IMR-90 (cell line): ENCODE measurements around the gene SLC4A1. TPM values are rescaled to one million over a fixed set of nuclear protein-coding genes. Genes with fewer than 3 reads are reported as not detected.

ENCODE experiments used
- ATAC-seq: fragments of 200-7000 bp; cut with Tn5 transposase; 2 replicates; pipeline ENCODE4 v1.9.1; 2020; ENCODE audit warnings: low read depth, mild to moderate bottlenecking, moderate library complexity
- BruUV-seq: library from RNA; stranded (reverse); fragments of 400-500 nt; replicated peaks from 2 replicates; lab custom pipeline; 2021; lab: Mats Ljungman, UMichigan
- CTCF ChIA-PET: fragments of 300-600 bp; formaldehyde crosslinking; extraction: SDS; loops from one replicate; lab custom pipeline; 2021; ENCODE audit warnings: antibody characterized with exemption; lab: Yijun Ruan, JAX
- POLR2A ChIA-PET: fragments of 300-600 bp; sonication (Branson Sonifier 250); formaldehyde crosslinking; loops from one replicate; lab custom pipeline; 2022; ENCODE audit warnings: antibody characterized with exemption; ENCODE audit not compliant: unreplicated experiment; lab: Charles Lee
- DNase-seq: peaks from one replicate; pipeline ENCODE4 v3.0.0; 2013
- H2AFZ ChIP-seq: replicated peaks from 2 replicates; pipeline ENCODE3; 2013; ENCODE audit warnings: low read length, mild to moderate bottlenecking; ENCODE audit not compliant: poor library complexity
- H2AK5ac ChIP-seq: 2 replicates; pipeline ENCODE4 v1.6.1; 2013; ENCODE audit warnings: low read depth, low read length, inconsistent platforms
- H2AK9ac ChIP-seq: replicated peaks from 2 replicates; pipeline ENCODE3; 2013; ENCODE audit warnings: mild to moderate bottlenecking, low read depth, low read length, moderate library complexity; ENCODE audit not compliant: poor library complexity
- H2BK120ac ChIP-seq: 2 replicates; pipeline ENCODE4 v1.6.1; 2013; ENCODE audit warnings: low read depth, low read length, inconsistent platforms
- H2BK15ac ChIP-seq: 3 replicates; pipeline ENCODE4 v1.6.1; 2013; ENCODE audit warnings: low read depth, low read length, inconsistent platforms
- H2BK20ac ChIP-seq: 2 replicates; pipeline ENCODE4 v1.6.1; 2013; ENCODE audit warnings: low read depth, mild to moderate bottlenecking, inconsistent platforms, low read length, moderate library complexity
- H2BK5ac ChIP-seq: 2 replicates; pipeline ENCODE4 v1.6.1; 2013; ENCODE audit warnings: mild to moderate bottlenecking, low read depth, low read length, inconsistent platforms; ENCODE audit not compliant: poor library complexity, severe bottlenecking
- H3K14ac ChIP-seq: replicated peaks from 2 replicates; pipeline ENCODE4 v1.6.1; 2013; ENCODE audit warnings: low read depth, low read length, inconsistent platforms
- H3K18ac ChIP-seq: 2 replicates; pipeline ENCODE4 v1.6.1; 2013; ENCODE audit warnings: low read depth, low read length, control low read depth
- H3K23ac ChIP-seq: 2 replicates; pipeline ENCODE4 v1.6.1; 2013; ENCODE audit warnings: low read depth, low read length, inconsistent platforms
- H3K27ac ChIP-seq: 2 replicates; pipeline ENCODE4 v1.5.1; 2013; ENCODE audit warnings: mild to moderate bottlenecking, control low read depth, low read length; ENCODE audit not compliant: insufficient read depth
- H3K27me3 ChIP-seq: 2 replicates; pipeline ENCODE4 v1.6.1; 2013; ENCODE audit warnings: low read length; ENCODE audit not compliant: control insufficient read depth, insufficient read depth
- H3K36me3 ChIP-seq: 2 replicates; pipeline ENCODE4 v1.6.1; 2013; ENCODE audit warnings: low read length, mixed read lengths; ENCODE audit not compliant: control insufficient read depth, insufficient read depth
- H3K4ac ChIP-seq: 2 replicates; pipeline ENCODE4 v1.6.1; 2013; ENCODE audit warnings: low read depth, low read length, inconsistent platforms
- H3K4me1 ChIP-seq: 2 replicates; pipeline ENCODE4 v1.6.1; 2013; ENCODE audit warnings: low read length, mixed read lengths; ENCODE audit not compliant: control insufficient read depth, insufficient read depth
- H3K4me2 ChIP-seq: 2 replicates; pipeline ENCODE4 v1.6.1; 2013; ENCODE audit warnings: low read depth, mild to moderate bottlenecking, control low read depth, low read length, moderate library complexity
- H3K4me3 ChIP-seq: 2 replicates; pipeline ENCODE4 v1.5.1; 2013; ENCODE audit warnings: low read depth, mild to moderate bottlenecking, control low read depth, low read length, moderate library complexity; ENCODE audit not compliant: insufficient read depth
- H3K56ac ChIP-seq: 2 replicates; pipeline ENCODE4 v1.6.1; 2013; ENCODE audit warnings: low read length, inconsistent platforms; ENCODE audit not compliant: insufficient read depth; ENCODE audit errors: extremely low read depth
- H3K79me1 ChIP-seq, 2 experiments: 2 replicates each; pipeline ENCODE4 v1.6.1; 2013; ENCODE audit warnings: low read length in 2 of 2, inconsistent platforms in 1 of 2, low read depth in 1 of 2
- H3K9ac ChIP-seq: 2 replicates; pipeline ENCODE4 v1.6.1; 2013; ENCODE audit warnings: low read depth, low read length, control low read depth
- H3K9me1 ChIP-seq: 2 replicates; pipeline ENCODE4 v1.6.1; 2013; ENCODE audit warnings: low read length, inconsistent platforms; ENCODE audit not compliant: insufficient read depth
- H3K9me3 ChIP-seq: 2 replicates; pipeline ENCODE4 v1.6.1; 2013; ENCODE audit warnings: low read length; ENCODE audit not compliant: control insufficient read depth, insufficient read depth
- H4K20me1 ChIP-seq: 2 replicates; pipeline ENCODE4 v1.6.1; 2013; ENCODE audit warnings: low read length, inconsistent platforms; ENCODE audit not compliant: insufficient read depth
- H4K5ac ChIP-seq: 2 replicates; pipeline ENCODE4 v1.6.1; 2013; ENCODE audit warnings: mild to moderate bottlenecking, low read depth, low read length, control low read depth
- H4K8ac ChIP-seq, 2 experiments: 2 replicates each; pipeline ENCODE4 v1.6.1; 2013; ENCODE audit warnings: low read depth in 2 of 2, low read length in 2 of 2, control low read depth in 1 of 2, inconsistent platforms in 1 of 2
- H4K91ac ChIP-seq: 2 replicates; pipeline ENCODE4 v1.6.1; 2013; ENCODE audit warnings: low read depth, low read length, inconsistent platforms; ENCODE audit not compliant: insufficient read depth
- BHLHE40 ChIP-seq: fragments of 150-350 bp; IDR thresholded peaks from 2 replicates; pipeline ENCODE4 v1.6.1; 2016; ENCODE audit warnings: mild to moderate bottlenecking, low read depth, low read length
- CEBPB ChIP-seq: IDR thresholded peaks from 2 replicates; pipeline ENCODE4 v1.6.1; 2012; ENCODE audit warnings: low read depth, low read length, improper control_type of control experiment
- CHD1 ChIP-seq: IDR thresholded peaks from 2 replicates; pipeline ENCODE4 v1.6.1; 2012; ENCODE audit warnings: low read depth, low read length, improper control_type of control experiment
- MAFK ChIP-seq: IDR thresholded peaks from 2 replicates; pipeline ENCODE4 v1.6.1; 2012; ENCODE audit warnings: low read depth, low read length, improper control_type of control experiment
- POLR2A ChIP-seq: IDR thresholded peaks from 2 replicates; pipeline ENCODE4 v1.6.1; 2012; ENCODE audit warnings: mild to moderate bottlenecking, low read depth, low read length
- RAD21 ChIP-seq: IDR thresholded peaks from 2 replicates; pipeline ENCODE4 v1.6.1; 2012; ENCODE audit warnings: low read length, improper control_type of control experiment
- RCOR1 ChIP-seq: IDR thresholded peaks from 2 replicates; pipeline ENCODE4 v1.6.1; 2012; ENCODE audit warnings: mild to moderate bottlenecking, low read length, improper control_type of control experiment; ENCODE audit not compliant: insufficient replicate concordance
- RFX5 ChIP-seq: IDR thresholded peaks from 2 replicates; pipeline ENCODE4 v1.8.0; 2012; ENCODE audit warnings: low read depth, mild to moderate bottlenecking, low read length, moderate library complexity
- USF2 ChIP-seq: fragments of 150-350 bp; IDR thresholded peaks from 2 replicates; pipeline ENCODE4 v1.6.1; 2017; ENCODE audit warnings: mild to moderate bottlenecking, antibody characterized with exemption, low read length, low read depth
- WGBS, 2 experiments: methylation state at CpG; one replicate each; pipeline versions ENCODE4 v1.1.5 to v1.1.7; 2013; ENCODE audit warnings: missing lambda C conversion rate in 2 of 2; ENCODE audit not compliant: insufficient read length in 1 of 2; ENCODE audit errors: extremely low coverage in 2 of 2; 5-methylcytosine and 5-hydroxymethylcytosine counted together
- dilution Hi-C: fragments of 300-500 bp; cut with HindIII; formaldehyde crosslinking; loops from one replicate; pipeline ENCODE4 v1.14.3; 2018; ENCODE audit warnings: low sequenced_read_pairs; ENCODE audit not compliant: unreplicated experiment
- in situ Hi-C: fragments of 300-500 bp; cut with MboI; formaldehyde crosslinking; loops from 3 replicates; pipeline ENCODE4 v1.14.3; 2019; ENCODE audit warnings: low sequenced_read_pairs, inconsistent platforms, mixed read lengths
- intact Hi-C: fragments of 100-400 bp; cut with micrococcal nuclease; formaldehyde crosslinking; loops from 2 replicates; pipeline ENCODE4 v1.10.0; 2022
- polyA plus RNA-seq, 3 experiments: library from polyadenylated mRNA; depleted of rRNA; stranded (reverse); fragments of >200 nt; gene quantifications; 2 replicates each; pipeline ENCODE4 v1.2.3, GENCODE V29; 2012; ENCODE audit warnings: low replicate concordance in 1 of 3
- total RNA-seq: library from RNA; depleted of rRNA; stranded (reverse); fragments of >200 nt; gene quantifications from 2 replicates; pipeline ENCODE4 v1.2.3, GENCODE V29; 2012

Gene SLC4A1
- total and polyA plus RNA-seq, 2 of the 4 experiments (the other 2 are of a cell fraction) = not detected

- dilution Hi-C loops = no loop called here
- 100% methylated on average over 3 of the region's 6 CpGs; no CpG with 5 or more reads in 1 of the 2 experiments for WGBS, 2 experiments
- H3K36me3 ChIP-seq = peaks cover 51% of the 10 kb centered on the region
Observed at GRCh38 chr17:44214896-44215295, 53.0 kb downstream of the SLC4A1 start.

More at GRCh38 chr17:44214896-44215295, 53.0 kb downstream of the SLC4A1 start:
- Histone ChIP-seq H2AK5ac (no peak overlapping the region), H4K8ac (no peak overlapping the region), H4K20me1 (peaks cover 34% of the 10 kb centered on the region), H3K9me1 (peaks cover 20% of the 10 kb centered on the region), H3K56ac (no peak overlapping the region), H3K18ac (no peak overlapping the region), H2AFZ (no peak overlapping the region), H3K4me1 (peaks cover 8% of the 10 kb centered on the region), H3K4ac (no peak overlapping the region), H4K91ac (no peak overlapping the region), H2BK5ac (no peak overlapping the region), H3K9me3 (no peaks in the 10 kb centered on the region), H3K27me3 (no peaks in the 10 kb centered on the region), H3K79me1 (peaks cover 38 to 54% of the 10 kb centered on the region in 2 experiments), H3K27ac (no peak overlapping the region), H2BK120ac (no peak overlapping the region), H3K23ac (no peak overlapping the region), H3K4me3 (no peak overlapping the region), H4K5ac (no peak overlapping the region), H2AK9ac (peak overlapping the region; percentile 31), H3K9ac (no peak overlapping the region), H3K4me2 (no peak overlapping the region), H2BK15ac (no peak overlapping the region), H3K14ac (no peak overlapping the region), H2BK20ac (no peak overlapping the region)
- TF ChIP-seq RFX5 (no peak), BHLHE40 (no peak), RCOR1 (no peak), MAFK (no peak), RAD21 (no peak), CEBPB (no peak), USF2 (no peak), POLR2A (no peak), CHD1 (no peak)
- in situ Hi-C loops = loop anchor here (25.0 kb wide), 2 partner anchors 297 to 422 kb away; partner anchors contain the start of gene GPATCH8
- ChIA-PET POLR2A (no interaction called here), CTCF (no interaction called here)
- DNase-seq = no peak
- intact Hi-C loops = loop anchor here (10.0 kb wide), 1 partner anchor 290 kb away; the partner anchor contains the start of gene GPATCH8
- BruUV-seq = no TSS peak
- ATAC-seq = no peak
